Frontal cortex (tissue), 4 donors: ENCODE measurements around the gene PPP1R2B. TPM values are rescaled to one million over a fixed set of nuclear protein-coding genes. Genes with fewer than 3 reads are reported as not detected.

ENCODE experiments used
- DNase-seq, 2 donors: peaks; one replicate each; pipeline ENCODE4 v3.0.0; 2012; ENCODE audit warnings: low spot score in 2 of 2
- FAIRE-seq: peaks from 2 replicates; lab custom pipeline; 2012; peaks lifted over from hg19 to GRCh38; lab: Jason Lieb, UNC
- small RNA-seq: library from RNA; depleted of rRNA; stranded (forward); fragments of <200 nt; gene quantifications from one replicate; pipeline ENCODE3, GENCODE V24; 2014
- total RNA-seq: library from RNA; depleted of rRNA; stranded (reverse); fragments of >200 nt; gene quantifications from one replicate; pipeline ENCODE4 v1.2.3, GENCODE V29; 2014
- donor health status: control.
- donor health status: control.
- donor health status: control.

PPP1R2B gene
- total RNA-seq, 1 donor from 2014 or later, result not detected

DNA sequence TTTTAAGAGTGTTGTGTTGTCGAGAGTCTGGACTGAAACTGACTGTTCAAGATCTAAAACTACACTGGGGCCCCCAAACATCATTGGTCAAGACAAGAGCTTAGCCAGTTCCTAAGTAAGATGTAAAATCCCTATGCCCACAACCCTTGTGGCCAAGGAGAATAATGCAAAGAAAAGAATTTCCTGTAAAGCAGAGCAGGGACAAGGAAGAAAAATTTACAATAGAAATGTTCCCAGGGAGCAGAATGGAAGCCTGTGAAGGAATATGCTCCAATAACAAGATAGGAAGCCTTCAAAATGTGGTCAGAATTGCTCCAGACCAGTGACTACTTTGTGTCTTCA is 20.4 kb downstream of the PPP1R2B start:
- DNase-seq (no peak), FAIRE-seq (no peak)

DNA sequence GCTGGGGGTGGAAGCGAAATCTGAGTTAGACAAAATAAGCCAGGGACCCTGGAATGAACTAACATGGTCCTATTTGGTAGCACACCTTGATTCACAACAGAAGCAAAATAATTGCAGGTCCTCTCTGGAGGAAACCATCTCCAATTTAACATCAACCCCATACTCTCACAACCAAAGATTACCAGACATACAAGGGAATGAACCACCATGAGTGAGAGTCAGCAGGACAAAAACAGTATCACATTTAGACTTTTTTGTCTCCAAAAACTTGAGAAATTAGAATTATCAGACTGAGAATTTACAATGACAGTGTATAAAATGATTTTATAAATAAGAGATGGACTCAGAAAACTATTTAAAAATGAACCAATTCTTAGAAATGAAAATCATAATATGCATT is 21.1 kb downstream of the PPP1R2B start:
- no peak for FAIRE-seq

DNA sequence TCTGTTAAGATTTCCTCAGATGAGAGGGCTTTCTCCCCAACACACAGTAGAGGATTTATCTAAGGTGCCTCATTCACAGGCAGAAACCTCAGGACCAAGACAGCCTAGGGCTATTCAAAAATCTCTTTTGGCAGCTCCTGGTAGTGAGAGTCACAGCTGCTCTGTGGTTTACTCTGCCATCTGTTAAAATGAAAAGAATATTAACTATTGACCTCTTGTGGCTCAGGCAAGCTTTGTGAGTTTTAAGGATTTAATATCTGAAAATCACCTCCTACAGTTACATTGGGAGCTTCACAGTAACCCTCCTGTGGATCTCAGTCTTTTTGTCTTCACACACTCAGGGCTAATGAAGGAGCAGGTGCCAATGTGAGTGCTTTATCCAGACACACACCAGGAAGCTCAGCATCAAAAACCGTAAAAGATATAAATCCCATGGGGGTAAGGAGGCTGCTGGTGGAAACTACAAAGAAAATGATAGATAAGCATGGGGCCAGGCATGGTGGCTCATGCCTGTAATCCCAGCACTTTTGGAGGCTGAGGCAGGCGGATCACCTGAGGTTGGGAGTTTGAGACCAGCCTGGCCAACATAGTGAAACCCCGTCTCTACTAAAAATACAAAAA is 29.7 kb downstream of the PPP1R2B start:
- FAIRE-seq (no peak), DNase-seq (no peak)

More for the DNA sequence above, 21.1 kb downstream of the PPP1R2B start:
- DNase-seq, result no peak

DNA sequence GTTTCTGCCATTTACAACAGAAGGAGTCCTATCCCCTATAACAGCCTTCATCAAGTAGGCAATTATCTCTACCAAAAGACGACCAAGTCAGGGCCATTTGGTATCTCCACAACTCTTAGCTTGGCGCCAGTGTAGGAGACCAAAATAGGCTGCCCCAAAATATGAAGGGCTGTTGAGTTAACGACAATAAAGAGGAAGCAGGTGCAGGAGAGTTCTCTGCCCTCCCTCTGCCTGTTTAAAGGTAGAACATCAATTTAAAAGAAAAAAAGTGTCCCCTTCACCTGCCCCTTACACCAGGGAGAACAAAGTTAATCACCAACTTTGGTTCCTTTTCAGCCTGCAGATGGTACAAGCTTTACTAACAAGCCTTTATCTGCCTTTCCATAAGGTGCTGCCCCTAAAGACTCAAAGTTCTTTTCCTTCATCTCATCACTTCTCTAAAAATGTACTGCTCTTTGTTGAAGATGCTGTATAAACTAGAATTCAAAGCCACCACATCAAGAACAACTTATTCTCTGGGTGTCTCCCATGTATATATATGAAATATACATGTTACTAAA is 33.3 kb downstream of the PPP1R2B start:
- no peak for FAIRE-seq
- DNase-seq, result no peak

- FAIRE-seq, result no peak
- no peak for DNase-seq
Observed at GRCh38 chr5:156888520-156888919, 38.4 kb downstream of the PPP1R2B start.

GRCh38 chr5:156892223-156892622 is 42.1 kb downstream of the PPP1R2B start:
- FAIRE-seq (no peak), DNase-seq (no peak)

DNA sequence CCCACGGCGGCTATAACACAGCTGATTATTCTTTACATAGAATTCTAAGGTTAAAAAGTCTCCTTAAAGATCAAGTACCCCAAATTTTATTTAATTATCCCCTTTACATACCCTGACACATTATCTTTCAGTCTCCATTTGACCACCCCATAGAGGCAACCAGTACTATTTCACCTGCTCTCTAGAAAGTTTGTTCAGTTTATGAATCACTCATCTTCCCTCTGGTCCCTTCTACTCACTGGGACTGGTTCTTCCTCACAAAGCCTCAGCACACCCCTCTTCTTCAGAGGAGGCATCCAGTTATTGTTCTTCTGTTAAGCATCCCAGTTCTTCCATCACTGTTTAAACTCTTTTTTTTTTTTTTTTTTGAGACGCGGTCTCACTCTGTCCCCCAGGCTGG is 42.8 kb downstream of the PPP1R2B start:
- FAIRE-seq (no peak), DNase-seq (no peak)

GRCh38 chr5:156893517-156893916 is 43.4 kb downstream of the PPP1R2B start:
- no peak for DNase-seq
- FAIRE-seq, result no peak

DNA sequence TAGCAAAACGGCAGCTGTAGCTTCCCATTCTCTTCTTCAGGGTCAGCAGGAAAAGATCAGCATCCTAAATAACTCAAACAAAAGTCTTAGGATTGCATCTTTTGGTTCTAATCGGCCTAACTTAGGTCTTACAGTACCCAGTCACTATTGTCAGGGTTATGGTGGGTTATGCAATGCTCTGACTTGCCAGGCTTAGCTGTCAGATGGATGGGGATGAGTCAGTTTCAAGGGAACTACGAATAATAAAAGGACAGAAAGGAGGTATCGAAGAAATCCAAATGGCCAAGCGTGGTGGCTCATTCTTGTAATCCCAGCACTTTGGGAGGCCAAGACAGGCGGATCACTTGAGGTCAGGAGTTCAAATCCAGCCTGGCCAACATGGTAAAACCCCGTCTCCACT is 46.5 kb downstream of the PPP1R2B start:
- FAIRE-seq, result no peak
- DNase-seq, result no peak

Small RNA genes lying within 50 kb of the gene (small RNA-seq; reads per million reads assigned to genes)
- gene RNU6-556P, result not detected

Other genes with a start within 250 kb of the PPP1R2B start
- gene TIMD4, start 112.9 kb downstream of the PPP1R2B start, total RNA-seq, result under 0.01 TPM
- 0.82 TPM for gene HAVCR1, start 208.8 kb downstream of the PPP1R2B start, total RNA-seq